Measurements from ENCODE around the gene UBXN1. TPM values are rescaled to one million over a fixed set of nuclear protein-coding genes. Genes with fewer than 3 reads are reported as not detected.
A peak's percentile ranks its signal among the peaks of the same experiment; 100 is the strongest.

Gene UBXN1
- total and polyA plus RNA-seq, 10 of the 15 experiments (the other 5 are each of a cell fraction or from before 2014, with no cell fraction given), result 7.0 to 173 (median 106) TPM

GRCh38 chr11:62678770-62679696 lies at the start of gene UBXN1 (continued):
- TF ChIP-seq IRF3 (IDR thresholded peaks at IDR 0.05), result no peak
- peak; percentile 70; the same call in 1 of the 2 replicates for TF ChIP-seq RB1 (IDR thresholded peaks at IDR 0.05; ENCODE audit: borderline replicate concordance)
- peak; percentile 90 for TF ChIP-seq MAX (IDR thresholded peaks at IDR 0.05; ENCODE audit: low read depth, low read length)
- TF ChIP-seq CHD2 (IDR thresholded peaks at IDR 0.05; ENCODE audit: borderline replicate concordance, low read depth, low read length), result 0 out of 2 replicates have a peak, but pooled peaks have one; percentile 10
- no peak for TF ChIP-seq IRF5 (IDR thresholded peaks at IDR 0.05; ENCODE audit: borderline replicate concordance)
- TF ChIP-seq IKZF1 (conservative IDR thresholded peaks at IDR 0.05), result peak; percentile 90
- TF ChIP-seq DPF2 (IDR thresholded peaks at IDR 0.05), result 0 out of 2 replicates have a peak, but pooled peaks have one; percentile 57
- no peak for TF ChIP-seq PAX5 (IDR thresholded peaks at IDR 0.05; ENCODE audit: borderline replicate concordance, low read depth, low read length)
- TF ChIP-seq RAD51 (IDR thresholded peaks at IDR 0.05), result peak; percentile 96
- TF ChIP-seq EZH2 (IDR thresholded peaks at IDR 0.05; ENCODE audit: borderline replicate concordance, control insufficient read depth, low read depth, low read length), result no peak
- TF ChIP-seq BACH1 (IDR thresholded peaks at IDR 0.05; ENCODE audit: borderline replicate concordance), result peak; percentile 55; the same call in 1 of the 2 replicates
- TF ChIP-seq SMC3 (IDR thresholded peaks at IDR 0.05; ENCODE audit: borderline replicate concordance, low read length), result no peak
- 0 out of 2 replicates have a peak, but pooled peaks have one; percentile 66 for TF ChIP-seq NR2F1 (conservative IDR thresholded peaks at IDR 0.05)
- TF ChIP-seq RCOR1 (conservative IDR thresholded peaks at IDR 0.05; ENCODE audit: low read depth, low read length), result no peak
- peak; percentile 89 for TF ChIP-seq MEF2B (IDR thresholded peaks at IDR 0.05; ENCODE audit: partially characterized antibody, poor library complexity, severe bottlenecking)
- peak; percentile 26; the same call in 1 of the 2 replicates for TF ChIP-seq NBN (IDR thresholded peaks at IDR 0.05)
- peak; percentile 92 for TF ChIP-seq POLR2AphosphoS5 (IDR thresholded peaks at IDR 0.05; ENCODE audit: low read length)
- peak in 1 of 2 experiments; percentile 42; a peak in 1 of 4 replicates for TF ChIP-seq EP300 (IDR thresholded peaks at IDR 0.05; ENCODE audit: borderline replicate concordance in 1 of 2, control insufficient read depth in 1 of 2, low read depth in 2 of 2, low read length in 2 of 2)
- peak; percentile 47; the same call in 1 of the 2 replicates for TF ChIP-seq RUNX3 (IDR thresholded peaks at IDR 0.05; ENCODE audit: low read length)
- peak; percentile 92 for TF ChIP-seq ZBTB40 (IDR thresholded peaks at IDR 0.05; ENCODE audit: borderline replicate concordance)
